LNCAP (cell line): ENCODE measurements around the gene FAM13A.

Source experiments
- CTCF ChIP-seq: fragments of 450-650 bp; IDR thresholded peaks from 2 replicates; pipeline ENCODE4 v1.5.1; 2017; ENCODE audit warnings: mild to moderate bottlenecking

FAM13A gene

GRCh38 chr4:88949605-88950004 lies 107.4 kb downstream of the FAM13A start:
- TF ChIP-seq CTCF = no peak

- no peak for TF ChIP-seq CTCF
These were observed 116.5 kb downstream of the FAM13A start for GRCh38 chr4:88940506-88940905.

- no peak for TF ChIP-seq CTCF
These were observed 117.3 kb downstream of the FAM13A start for GRCh38 chr4:88939697-88940096.

GRCh38 chr4:88938138-88938537 lies 118.8 kb downstream of the FAM13A start:
- TF ChIP-seq CTCF = no peak

GRCh38 chr4:88937081-88937480 lies 119.9 kb downstream of the FAM13A start:
- no peak for TF ChIP-seq CTCF

GRCh38 chr4:88933414-88934160 lies 123.4 kb downstream of the FAM13A start:
- no peak for TF ChIP-seq CTCF

- no peak for TF ChIP-seq CTCF
These were observed 128.1 kb downstream of the FAM13A start for GRCh38 chr4:88928852-88929251.

- TF ChIP-seq CTCF = no peak
These were observed 129.6 kb downstream of the FAM13A start for GRCh38 chr4:88927420-88927819.
